ENCODE measurements around the gene ZNF766.
"Not testable (repeated sequence)": the region's sequence is repeated elsewhere in the genome, so short reads cannot be mapped to it uniquely, and the experiment has no call there.

DNA sequence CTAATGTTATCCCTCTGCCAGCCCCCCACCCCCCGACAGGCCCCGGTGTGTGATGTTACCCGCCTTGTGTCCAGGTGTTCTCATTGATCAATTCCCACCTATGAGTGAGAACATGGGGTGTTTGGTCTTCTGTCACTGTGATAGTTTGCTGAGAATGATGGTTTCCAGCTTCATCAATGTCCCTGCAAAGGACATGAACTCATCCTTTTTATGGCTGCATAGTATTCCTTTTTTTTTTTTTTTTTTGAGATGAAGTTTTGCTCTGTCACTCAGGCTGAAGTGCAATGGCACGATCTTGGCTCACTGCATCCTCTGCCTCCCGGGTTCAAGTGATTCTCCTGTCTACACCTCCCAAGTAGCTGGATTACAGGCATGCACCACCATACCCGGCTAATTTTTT is 23.6 kb downstream of the ZNF766 start:
- TF ChIP-seq POLR2A (IDR thresholded peaks at IDR 0.05), result not testable (repeated sequence)
- TF ChIP-seq, protein P1, sequence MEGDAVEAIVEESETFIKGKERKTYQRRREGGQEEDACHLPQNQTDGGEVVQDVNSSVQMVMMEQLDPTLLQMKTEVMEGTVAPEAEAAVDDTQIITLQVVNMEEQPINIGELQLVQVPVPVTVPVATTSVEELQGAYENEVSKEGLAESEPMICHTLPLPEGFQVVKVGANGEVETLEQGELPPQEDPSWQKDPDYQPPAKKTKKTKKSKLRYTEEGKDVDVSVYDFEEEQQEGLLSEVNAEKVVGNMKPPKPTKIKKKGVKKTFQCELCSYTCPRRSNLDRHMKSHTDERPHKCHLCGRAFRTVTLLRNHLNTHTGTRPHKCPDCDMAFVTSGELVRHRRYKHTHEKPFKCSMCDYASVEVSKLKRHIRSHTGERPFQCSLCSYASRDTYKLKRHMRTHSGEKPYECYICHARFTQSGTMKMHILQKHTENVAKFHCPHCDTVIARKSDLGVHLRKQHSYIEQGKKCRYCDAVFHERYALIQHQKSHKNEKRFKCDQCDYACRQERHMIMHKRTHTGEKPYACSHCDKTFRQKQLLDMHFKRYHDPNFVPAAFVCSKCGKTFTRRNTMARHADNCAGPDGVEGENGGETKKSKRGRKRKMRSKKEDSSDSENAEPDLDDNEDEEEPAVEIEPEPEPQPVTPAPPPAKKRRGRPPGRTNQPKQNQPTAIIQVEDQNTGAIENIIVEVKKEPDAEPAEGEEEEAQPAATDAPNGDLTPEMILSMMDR (IDR thresholded peaks at IDR 0.05), result not testable (repeated sequence)

All from breast epithelium (tissue), 3 donors.